Esophagus (tissue), 2 donors: Measurements from ENCODE around the gene FBXL7. TPM values are rescaled to one million over a fixed set of nuclear protein-coding genes. Genes with fewer than 3 reads are reported as not detected.

Experiments used
- H3K27ac ChIP-seq, 2 donors: one replicate each; pipeline ENCODE4 v1.5.1; 2013; ENCODE audit warnings: low read depth in 2 of 2, mild to moderate bottlenecking in 2 of 2, inconsistent platforms in 1 of 2, low read length in 1 of 2, moderate library complexity in 1 of 2
- H3K27me3 ChIP-seq, 2 donors: one replicate each; pipeline ENCODE4 v1.6.1; 2013; ENCODE audit warnings: low read length in 2 of 2, control low read depth in 1 of 2, mild to moderate bottlenecking in 1 of 2; ENCODE audit not compliant: insufficient read depth in 2 of 2, control insufficient read depth in 1 of 2
- H3K36me3 ChIP-seq, 2 donors: one replicate each; pipeline ENCODE4 v1.6.1; 2013; ENCODE audit warnings: low read length in 1 of 2; ENCODE audit not compliant: control insufficient read depth in 2 of 2, insufficient read depth in 2 of 2
- H3K4me1 ChIP-seq, 2 donors: one replicate each; pipeline ENCODE4 v1.6.1; 2013; ENCODE audit warnings: low read length in 1 of 2; ENCODE audit not compliant: control insufficient read depth in 2 of 2, insufficient read depth in 2 of 2
- H3K4me3 ChIP-seq, 2 donors: one replicate each; pipeline ENCODE4 v1.5.1; 2013; ENCODE audit warnings: low read length in 2 of 2, mild to moderate bottlenecking in 2 of 2, low read depth in 1 of 2, moderate library complexity in 1 of 2
- H3K9me3 ChIP-seq, 2 donors: one replicate each; pipeline ENCODE4 v1.6.1; 2013; ENCODE audit warnings: mild to moderate bottlenecking in 2 of 2, low read depth in 1 of 2, low read length in 1 of 2, moderate library complexity in 1 of 2; ENCODE audit not compliant: control insufficient read depth in 2 of 2, insufficient read depth in 1 of 2
- WGBS, 2 donors: extraction: QIAGEN DNeasy Blood & Tissue Kit; methylation state at CpG; one replicate each; pipeline ENCODE4 v1.1.7; 2013; 5-methylcytosine and 5-hydroxymethylcytosine counted together
- polyA plus RNA-seq, 2 donors: library from polyadenylated mRNA; stranded (reverse); fragments of 200-250 nt; gene quantifications; one replicate each; pipeline ENCODE4 v1.2.3, GENCODE V29; 2013
- donor health status: healthy with polysubstance abuse.
- donor health status: Bipolar disorder and iron deficiency.

Gene FBXL7
- polyA plus RNA-seq, 2 donors = 1.8 to 4.4 TPM

GRCh38 chr5:15715967-15716366, 216.0 kb downstream of the FBXL7 start:
- no peaks in the 10 kb centered on the region for H3K27me3 ChIP-seq
- no peaks in the 10 kb centered on the region for H3K36me3 ChIP-seq
- H3K4me1 ChIP-seq = no peaks in the 10 kb centered on the region
- H3K27ac ChIP-seq = no peak overlapping the region
- H3K4me3 ChIP-seq = no peak overlapping the region
- no peaks in the 10 kb centered on the region for H3K9me3 ChIP-seq
- 37 to 48% methylated on average over 5 of the region's 5 CpGs for WGBS, 2 donors

- Histone ChIP-seq H3K36me3 (no peaks in the 10 kb centered on the region), H3K27me3 (no peaks in the 10 kb centered on the region), H3K27ac (no peak overlapping the region), H3K4me3 (no peak overlapping the region), H3K4me1 (no peaks in the 10 kb centered on the region), H3K9me3 (no peaks in the 10 kb centered on the region)
- 52 to 54% methylated on average over 4 of the region's 4 CpGs for WGBS, 2 donors
Measured at GRCh38 chr5:15717001-15717400, 217.0 kb downstream of the FBXL7 start.

- 58 to 62% methylated on average over 8 of the region's 8 CpGs for WGBS, 2 donors
- Histone ChIP-seq H3K4me1 (no peaks in the 10 kb centered on the region), H3K27ac (no peak overlapping the region), H3K4me3 (no peak overlapping the region), H3K36me3 (no peaks in the 10 kb centered on the region), H3K9me3 (no peaks in the 10 kb centered on the region), H3K27me3 (no peaks in the 10 kb centered on the region)
Measured at GRCh38 chr5:15718421-15719179, 218.6 kb downstream of the FBXL7 start.

GRCh38 chr5:15719784-15720183, 219.8 kb downstream of the FBXL7 start:
- Histone ChIP-seq H3K9me3 (no peaks in the 10 kb centered on the region), H3K36me3 (no peaks in the 10 kb centered on the region), H3K27me3 (no peaks in the 10 kb centered on the region), H3K27ac (no peak overlapping the region), H3K4me1 (no peaks in the 10 kb centered on the region), H3K4me3 (no peak overlapping the region)
- WGBS, 2 donors = 52 to 54% methylated on average over 4 of the region's 4 CpGs

- Histone ChIP-seq H3K4me1 (no peaks in the 10 kb centered on the region), H3K27ac (no peak overlapping the region), H3K4me3 (no peak overlapping the region), H3K27me3 (no peaks in the 10 kb centered on the region), H3K9me3 (no peaks in the 10 kb centered on the region), H3K36me3 (no peaks in the 10 kb centered on the region)
Measured at GRCh38 chr5:15720515-15720914, 220.5 kb downstream of the FBXL7 start.

- Histone ChIP-seq H3K4me3 (no peak overlapping the region), H3K36me3 (no peaks in the 10 kb centered on the region), H3K27me3 (no peaks in the 10 kb centered on the region), H3K9me3 (no peaks in the 10 kb centered on the region), H3K4me1 (no peaks in the 10 kb centered on the region), H3K27ac (no peak overlapping the region)
- WGBS, 2 donors = 85 to 87% methylated on average over 7 of the region's 7 CpGs
Measured at GRCh38 chr5:15722305-15722704, 222.3 kb downstream of the FBXL7 start.

- no peaks in the 10 kb centered on the region for H3K36me3 ChIP-seq
- H3K27me3 ChIP-seq = no peaks in the 10 kb centered on the region
- no peaks in the 10 kb centered on the region for H3K4me1 ChIP-seq
- no peak overlapping the region for H3K27ac ChIP-seq
- no peak overlapping the region for H3K4me3 ChIP-seq
- H3K9me3 ChIP-seq = no peaks in the 10 kb centered on the region
Measured at GRCh38 chr5:15727375-15727774, 227.4 kb downstream of the FBXL7 start.

GRCh38 chr5:15728811-15729210, 228.8 kb downstream of the FBXL7 start:
- no peaks in the 10 kb centered on the region for H3K4me1 ChIP-seq
- H3K9me3 ChIP-seq = no peaks in the 10 kb centered on the region
- H3K27me3 ChIP-seq = no peaks in the 10 kb centered on the region
- H3K4me3 ChIP-seq = no peak overlapping the region
- 77 to 80% methylated on average over 4 of the region's 4 CpGs for WGBS, 2 donors
- H3K27ac ChIP-seq = no peak overlapping the region
- H3K36me3 ChIP-seq = no peaks in the 10 kb centered on the region

GRCh38 chr5:15731699-15732098, 231.7 kb downstream of the FBXL7 start:
- WGBS, 2 donors = 69 to 70% methylated on average over 4 of the region's 4 CpGs
- Histone ChIP-seq H3K4me1 (no peaks in the 10 kb centered on the region), H3K27ac (no peak overlapping the region), H3K27me3 (no peaks in the 10 kb centered on the region), H3K9me3 (no peaks in the 10 kb centered on the region), H3K4me3 (no peak overlapping the region), H3K36me3 (no peaks in the 10 kb centered on the region)

GRCh38 chr5:15734058-15734457, 234.1 kb downstream of the FBXL7 start:
- H3K36me3 ChIP-seq = no peaks in the 10 kb centered on the region
- H3K9me3 ChIP-seq = no peaks in the 10 kb centered on the region
- WGBS, 2 donors = 88 to 94% methylated on average over 7 of the region's 7 CpGs
- no peaks in the 10 kb centered on the region for H3K27me3 ChIP-seq
- H3K27ac ChIP-seq = no peak overlapping the region
- H3K4me1 ChIP-seq = no peaks in the 10 kb centered on the region
- H3K4me3 ChIP-seq = no peak overlapping the region
